IMR-90 (cell line): ENCODE results near the gene ST8SIA6.

Experiments used
- BHLHE40 ChIP-seq: fragments of 150-350 bp; IDR thresholded peaks from 2 replicates; pipeline ENCODE4 v1.6.1; 2016; ENCODE audit warnings: mild to moderate bottlenecking, low read depth, low read length
- CEBPB ChIP-seq: IDR thresholded peaks from 2 replicates; pipeline ENCODE4 v1.6.1; 2012; ENCODE audit warnings: low read depth, low read length, improper control_type of control experiment
- MAFK ChIP-seq: IDR thresholded peaks from 2 replicates; pipeline ENCODE4 v1.6.1; 2012; ENCODE audit warnings: low read depth, low read length, improper control_type of control experiment
- MAZ ChIP-seq: IDR thresholded peaks from 2 replicates; pipeline ENCODE4 v1.6.1; 2012; ENCODE audit warnings: low read depth, mild to moderate bottlenecking, low read length, improper control_type of control experiment, moderate library complexity, borderline replicate concordance
- MXI1 ChIP-seq: IDR thresholded peaks from 2 replicates; pipeline ENCODE4 v1.6.1; 2012; ENCODE audit warnings: low read depth, mild to moderate bottlenecking, low read length, moderate library complexity, borderline replicate concordance
- POLR2A ChIP-seq: IDR thresholded peaks from 2 replicates; pipeline ENCODE4 v1.6.1; 2012; ENCODE audit warnings: mild to moderate bottlenecking, low read depth, low read length
- RAD21 ChIP-seq: IDR thresholded peaks from 2 replicates; pipeline ENCODE4 v1.6.1; 2012; ENCODE audit warnings: low read length, improper control_type of control experiment
- RCOR1 ChIP-seq: IDR thresholded peaks from 2 replicates; pipeline ENCODE4 v1.6.1; 2012; ENCODE audit warnings: mild to moderate bottlenecking, low read length, improper control_type of control experiment; ENCODE audit not compliant: insufficient replicate concordance
- RFX5 ChIP-seq: IDR thresholded peaks from 2 replicates; pipeline ENCODE4 v1.8.0; 2012; ENCODE audit warnings: low read depth, mild to moderate bottlenecking, low read length, moderate library complexity
- SMC3 ChIP-seq: fragments of 150-350 bp; IDR thresholded peaks from 2 replicates; pipeline ENCODE4 v1.6.1; 2016; ENCODE audit warnings: low read depth, mild to moderate bottlenecking, antibody characterized with exemption, low read length, moderate library complexity
- TF ChIP-seq, protein P1 (sequence below): conservative IDR thresholded peaks from 2 replicates; pipeline ENCODE4 v1.5.1; 2012; ENCODE audit warnings: mild to moderate bottlenecking, low read depth, low read length, improper control_type of control experiment
- TF ChIP-seq, protein P2 (sequence below): fragments of 150-350 bp; IDR thresholded peaks from 2 replicates; pipeline ENCODE4 v1.6.1; 2017; ENCODE audit warnings: mild to moderate bottlenecking, antibody characterized with exemption, low read length, low read depth

DNA sequence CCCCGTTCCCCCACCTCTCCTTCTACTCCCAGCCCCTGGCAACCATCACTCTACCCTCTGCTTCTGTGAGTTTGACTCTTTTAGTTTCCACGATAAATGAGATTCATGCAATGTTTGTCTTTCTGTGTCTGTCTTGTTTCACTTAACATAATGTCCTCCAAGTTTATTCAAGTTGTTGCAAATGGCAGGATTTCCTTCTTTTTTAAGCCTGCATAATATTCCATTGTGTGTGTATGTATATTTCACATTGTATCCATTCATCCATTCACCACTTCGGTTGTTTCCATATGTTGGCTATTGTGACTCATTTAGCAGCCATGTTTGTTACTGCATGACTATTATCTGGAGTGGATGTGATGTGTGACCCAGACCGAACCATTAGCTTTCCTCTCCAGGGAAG, 162.0 kb downstream of the ST8SIA6 start:
- TF ChIP-seq POLR2A (no peak), SMC3 (no peak), RCOR1 (no peak), RFX5 (no peak), RAD21 (no peak), MXI1 (no peak), MAZ (no peak), CEBPB (no peak), MAFK (no peak), BHLHE40 (no peak)
- TF ChIP-seq, protein P1, sequence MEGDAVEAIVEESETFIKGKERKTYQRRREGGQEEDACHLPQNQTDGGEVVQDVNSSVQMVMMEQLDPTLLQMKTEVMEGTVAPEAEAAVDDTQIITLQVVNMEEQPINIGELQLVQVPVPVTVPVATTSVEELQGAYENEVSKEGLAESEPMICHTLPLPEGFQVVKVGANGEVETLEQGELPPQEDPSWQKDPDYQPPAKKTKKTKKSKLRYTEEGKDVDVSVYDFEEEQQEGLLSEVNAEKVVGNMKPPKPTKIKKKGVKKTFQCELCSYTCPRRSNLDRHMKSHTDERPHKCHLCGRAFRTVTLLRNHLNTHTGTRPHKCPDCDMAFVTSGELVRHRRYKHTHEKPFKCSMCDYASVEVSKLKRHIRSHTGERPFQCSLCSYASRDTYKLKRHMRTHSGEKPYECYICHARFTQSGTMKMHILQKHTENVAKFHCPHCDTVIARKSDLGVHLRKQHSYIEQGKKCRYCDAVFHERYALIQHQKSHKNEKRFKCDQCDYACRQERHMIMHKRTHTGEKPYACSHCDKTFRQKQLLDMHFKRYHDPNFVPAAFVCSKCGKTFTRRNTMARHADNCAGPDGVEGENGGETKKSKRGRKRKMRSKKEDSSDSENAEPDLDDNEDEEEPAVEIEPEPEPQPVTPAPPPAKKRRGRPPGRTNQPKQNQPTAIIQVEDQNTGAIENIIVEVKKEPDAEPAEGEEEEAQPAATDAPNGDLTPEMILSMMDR, result no peak
- TF ChIP-seq, protein P2, sequence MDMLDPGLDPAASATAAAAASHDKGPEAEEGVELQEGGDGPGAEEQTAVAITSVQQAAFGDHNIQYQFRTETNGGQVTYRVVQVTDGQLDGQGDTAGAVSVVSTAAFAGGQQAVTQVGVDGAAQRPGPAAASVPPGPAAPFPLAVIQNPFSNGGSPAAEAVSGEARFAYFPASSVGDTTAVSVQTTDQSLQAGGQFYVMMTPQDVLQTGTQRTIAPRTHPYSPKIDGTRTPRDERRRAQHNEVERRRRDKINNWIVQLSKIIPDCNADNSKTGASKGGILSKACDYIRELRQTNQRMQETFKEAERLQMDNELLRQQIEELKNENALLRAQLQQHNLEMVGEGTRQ, result no peak
